Measurements from ENCODE around the gene KIF16B. TPM values are rescaled to one million over a fixed set of nuclear protein-coding genes. Genes with fewer than 3 reads are reported as not detected.

The KIF16B gene
- total RNA-seq, 1 experiment from 2014 or later = 15.8 TPM

GRCh38 chr20:16350465-16350864 is 222.8 kb downstream of the KIF16B start:
- Mint-ChIP-seq H3K4me1 (ENCODE audit: insufficient read depth, unreplicated experiment) (no peaks in the 10 kb centered on the region), H3K9me3 (ENCODE audit: unreplicated experiment) (no peaks in the 10 kb centered on the region), H3K27ac (ENCODE audit: low read depth, unreplicated experiment) (no peak overlapping the region), H3K4me3 (ENCODE audit: unreplicated experiment) (no peak overlapping the region), H3K27me3 (ENCODE audit: insufficient read depth, unreplicated experiment) (no peaks in the 10 kb centered on the region), H3K36me3 (ENCODE audit: insufficient read depth, unreplicated experiment) (no peaks in the 10 kb centered on the region)
- ChIA-PET CTCF (interaction anchor here (0.6 kb wide), 1 partner anchor 64 kb away, joined by 3 read pairs; no protein-coding TSS in a partner anchor), POLR2A (no interaction called here)
- peak; percentile 17 for DNase-seq (ENCODE audit: unreplicated experiment)
- no TSS peak for BruUV-seq (replicated peaks)
- TF ChIP-seq CTCF (IDR thresholded peaks at IDR 0.05; ENCODE audit: unreplicated experiment) = no peak
- intact Hi-C loops (cut with micrococcal nuclease) = no loop called here

- H3K27ac Mint-ChIP-seq (ENCODE audit: low read depth, unreplicated experiment) = no peak overlapping the region
- no peak overlapping the region for H3K4me3 Mint-ChIP-seq (ENCODE audit: unreplicated experiment)
- H3K36me3 Mint-ChIP-seq (ENCODE audit: insufficient read depth, unreplicated experiment) = no peaks in the 10 kb centered on the region
- DNase-seq (ENCODE audit: unreplicated experiment) = no peak
- intact Hi-C loops (cut with micrococcal nuclease) = no loop called here
- no peaks in the 10 kb centered on the region for H3K9me3 Mint-ChIP-seq (ENCODE audit: unreplicated experiment)
- POLR2A ChIA-PET = no interaction called here
- no TSS peak for BruUV-seq (replicated peaks)
- CTCF ChIA-PET = interaction anchor here (0.6 kb wide), 1 partner anchor 65 kb away, joined by 3 read pairs; no protein-coding TSS in a partner anchor
- TF ChIP-seq CTCF (IDR thresholded peaks at IDR 0.05; ENCODE audit: unreplicated experiment) = no peak
- no peaks in the 10 kb centered on the region for H3K27me3 Mint-ChIP-seq (ENCODE audit: insufficient read depth, unreplicated experiment)
- H3K4me1 Mint-ChIP-seq (ENCODE audit: insufficient read depth, unreplicated experiment) = no peaks in the 10 kb centered on the region
Measured at GRCh38 chr20:16349523-16350260, 223.6 kb downstream of the KIF16B start.

- ChIA-PET POLR2A (no interaction called here), CTCF (no interaction called here)
- H3K27me3 Mint-ChIP-seq (ENCODE audit: insufficient read depth, unreplicated experiment) = no peaks in the 10 kb centered on the region
- no peak for DNase-seq (ENCODE audit: unreplicated experiment)
- intact Hi-C loops (cut with micrococcal nuclease) = no loop called here
- H3K27ac Mint-ChIP-seq (ENCODE audit: low read depth, unreplicated experiment) = no peak overlapping the region
- H3K9me3 Mint-ChIP-seq (ENCODE audit: unreplicated experiment) = no peaks in the 10 kb centered on the region
- TF ChIP-seq CTCF (IDR thresholded peaks at IDR 0.05; ENCODE audit: unreplicated experiment) = no peak
- no peaks in the 10 kb centered on the region for H3K36me3 Mint-ChIP-seq (ENCODE audit: insufficient read depth, unreplicated experiment)
- no TSS peak for BruUV-seq (replicated peaks)
- no peaks in the 10 kb centered on the region for H3K4me1 Mint-ChIP-seq (ENCODE audit: insufficient read depth, unreplicated experiment)
- H3K4me3 Mint-ChIP-seq (ENCODE audit: unreplicated experiment) = no peak overlapping the region
Measured at GRCh38 chr20:16346956-16347355, 226.3 kb downstream of the KIF16B start.

- H3K36me3 Mint-ChIP-seq (ENCODE audit: insufficient read depth, unreplicated experiment) = no peaks in the 10 kb centered on the region
- no peak overlapping the region for H3K27ac Mint-ChIP-seq (ENCODE audit: low read depth, unreplicated experiment)
Measured at GRCh38 chr20:16337707-16338106, 235.5 kb downstream of the KIF16B start.

More at GRCh38 chr20:16337707-16338106, 235.5 kb downstream of the KIF16B start:
- CTCF ChIA-PET = no interaction called here
- DNase-seq (ENCODE audit: unreplicated experiment) = no peak
- POLR2A ChIA-PET = no interaction called here
- H3K9me3 Mint-ChIP-seq (ENCODE audit: unreplicated experiment) = no peaks in the 10 kb centered on the region
- H3K27me3 Mint-ChIP-seq (ENCODE audit: insufficient read depth, unreplicated experiment) = no peaks in the 10 kb centered on the region
- no peak overlapping the region for H3K4me3 Mint-ChIP-seq (ENCODE audit: unreplicated experiment)
- no peak for TF ChIP-seq CTCF (IDR thresholded peaks at IDR 0.05; ENCODE audit: unreplicated experiment)
- H3K4me1 Mint-ChIP-seq (ENCODE audit: insufficient read depth, unreplicated experiment) = no peaks in the 10 kb centered on the region
- BruUV-seq (replicated peaks) = no TSS peak
- intact Hi-C loops (cut with micrococcal nuclease) = no loop called here

Data from MCF 10A (cell line).